SIG-M5 treated with dmso at 0.1 percent for 504 hours (cell line): ENCODE data around the gene S100A16.
"Not testable (repeated sequence)": the region's sequence is repeated elsewhere in the genome, so short reads cannot be mapped to it uniquely, and the experiment has no call there.

Source experiments
- DNase-seq: peaks from one replicate; lab custom pipeline; 2025; ENCODE audit not compliant: unreplicated experiment; lab: John Stamatoyannopoulos, UW

Gene S100A16

GRCh38 chr1:153588033-153588432 lies 24.9 kb downstream of the S100A16 start:
- DNase-seq = not testable (repeated sequence)

GRCh38 chr1:153587314-153587713 lies 25.6 kb downstream of the S100A16 start:
- DNase-seq = no peak

- no peak for DNase-seq
These were observed 26.6 kb downstream of the S100A16 start for GRCh38 chr1:153586347-153586746.

- DNase-seq = no peak
These were observed 27.9 kb downstream of the S100A16 start for GRCh38 chr1:153585006-153585405.

GRCh38 chr1:153583976-153584375 lies 29.0 kb downstream of the S100A16 start:
- no peak for DNase-seq

GRCh38 chr1:153583514-153583913 lies 29.4 kb downstream of the S100A16 start:
- not testable (repeated sequence) for DNase-seq

GRCh38 chr1:153582836-153583235 lies 30.1 kb downstream of the S100A16 start:
- DNase-seq = not testable (repeated sequence)

- DNase-seq = no peak
These were observed 34.0 kb downstream of the S100A16 start for GRCh38 chr1:153578936-153579335.

- no peak for DNase-seq
These were observed 34.4 kb downstream of the S100A16 start for GRCh38 chr1:153578490-153578889.

- no peak for DNase-seq
These were observed 35.3 kb downstream of the S100A16 start for GRCh38 chr1:153577624-153578051.

- peak; percentile 58 for DNase-seq
These were observed 35.8 kb downstream of the S100A16 start for GRCh38 chr1:153577138-153577537.

- DNase-seq = not testable (repeated sequence)
These were observed 37.4 kb downstream of the S100A16 start for GRCh38 chr1:153575497-153575896.

- not testable (repeated sequence) for DNase-seq
These were observed 37.9 kb downstream of the S100A16 start for GRCh38 chr1:153575081-153575491.

GRCh38 chr1:153573351-153573750 lies 39.6 kb downstream of the S100A16 start:
- peak; percentile 48 for DNase-seq

GRCh38 chr1:153572569-153573015 lies 40.3 kb downstream of the S100A16 start:
- peak; percentile 58 for DNase-seq

GRCh38 chr1:153571706-153572105 lies 41.2 kb downstream of the S100A16 start:
- DNase-seq = no peak

- DNase-seq = no peak
These were observed 42.1 kb downstream of the S100A16 start for GRCh38 chr1:153570874-153571273.

GRCh38 chr1:153569465-153569864 lies 43.5 kb downstream of the S100A16 start:
- no peak for DNase-seq

- peak; percentile 86 for DNase-seq
These were observed 44.4 kb downstream of the S100A16 start for GRCh38 chr1:153568367-153569099.

GRCh38 chr1:153567621-153568366 lies 45.1 kb downstream of the S100A16 start:
- DNase-seq = no peak

- peak; percentile 99 for DNase-seq
These were observed 46.2 kb downstream of the S100A16 start for GRCh38 chr1:153566414-153567371.
